Upper lobe of right lung (tissue), 1 donor: ENCODE measurements around the gene PXDN. TPM values are rescaled to one million over a fixed set of nuclear protein-coding genes. Genes with fewer than 3 reads are reported as not detected.
"Not testable (repeated sequence)": the region's sequence is repeated elsewhere in the genome, so short reads cannot be mapped to it uniquely, and the experiment has no call there.

Experiments used
- ATAC-seq: fragments of 200-7000 bp; cut with Tn5 transposase; one replicate; pipeline ENCODE4 v1.9.1; 2020; ENCODE audit warnings: mild to moderate bottlenecking, moderate library complexity
- DNase-seq: peaks from one replicate; pipeline ENCODE4 v3.0.0-alpha.2; 2020
- H3K27ac ChIP-seq: fragments of 200-600 bp; one replicate; pipeline ENCODE4 v1.8.0; 2022
- H3K27me3 ChIP-seq: fragments of 200-600 bp; one replicate; pipeline ENCODE4 v1.8.0; 2022; ENCODE audit warnings: mild to moderate bottlenecking
- H3K36me3 ChIP-seq: fragments of 200-600 bp; one replicate; pipeline ENCODE4 v1.8.0; 2022
- H3K4me1 ChIP-seq: fragments of 200-600 bp; one replicate; pipeline ENCODE4 v1.8.0; 2022
- H3K4me3 ChIP-seq: fragments of 200-600 bp; one replicate; pipeline ENCODE4 v1.8.0; 2022; ENCODE audit warnings: mild to moderate bottlenecking
- H3K9me3 ChIP-seq: fragments of 200-600 bp; one replicate; pipeline ENCODE4 v1.8.0; 2022
- CTCF ChIP-seq: fragments of 200-600 bp; IDR thresholded peaks from one replicate; pipeline ENCODE4 v1.8.0; 2022; ENCODE audit warnings: antibody characterized with exemption
- intact Hi-C: fragments of 100-400 bp; cut with DNase I; formaldehyde crosslinking; loops from one replicate; pipeline ENCODE4 v1.11.0; 2022
- total RNA-seq: library from RNA; stranded (reverse); fragmentation: NEBNext Ultra II Directional; extraction: Animal tissue kit (Norgen Biotek cat#: 25700); gene quantifications from one replicate; pipeline ENCODE4 v1.2.1, GENCODE V29; 2021
- donor health status: DM: no; HTN: yes; CAD: no; lungs with severe emphysema.

The PXDN gene
- total RNA-seq, 1 donor from 2014 or later: 58.4 TPM

- Histone ChIP-seq H3K27ac (no peak overlapping the region), H3K4me3 (no peak overlapping the region), H3K4me1 (no peaks in the 10 kb centered on the region), H3K9me3 (no peaks in the 10 kb centered on the region), H3K27me3 (no peaks in the 10 kb centered on the region), H3K36me3 (no peaks in the 10 kb centered on the region)
- DNase-seq (no peak), ATAC-seq (no peak)
- intact Hi-C loops: no loop called here
- no peak for TF ChIP-seq CTCF
Measured at GRCh38 chr2:1784986-1785617, 40.8 kb upstream of the PXDN start.

GRCh38 chr2:1784087-1784486, 39.8 kb upstream of the PXDN start:
- no peaks in the 10 kb centered on the region for H3K27me3 ChIP-seq
- no peaks in the 10 kb centered on the region for H3K4me1 ChIP-seq
- DNase-seq: no peak
- H3K9me3 ChIP-seq: no peaks in the 10 kb centered on the region
- H3K27ac ChIP-seq: no peak overlapping the region
- no peak overlapping the region for H3K4me3 ChIP-seq
- no peak for ATAC-seq
- no peaks in the 10 kb centered on the region for H3K36me3 ChIP-seq
- TF ChIP-seq CTCF: no peak
- intact Hi-C loops: no loop called here

GRCh38 chr2:1782514-1782913, 38.2 kb upstream of the PXDN start:
- ATAC-seq: no peak
- H3K36me3 ChIP-seq: no peaks in the 10 kb centered on the region
- no peaks in the 10 kb centered on the region for H3K4me1 ChIP-seq
- H3K27me3 ChIP-seq: no peaks in the 10 kb centered on the region
- no peak for TF ChIP-seq CTCF
- no peak overlapping the region for H3K4me3 ChIP-seq
- no peak for DNase-seq
- intact Hi-C loops: no loop called here
- H3K27ac ChIP-seq: no peak overlapping the region
- H3K9me3 ChIP-seq: no peaks in the 10 kb centered on the region

GRCh38 chr2:1781291-1782080, 37.2 kb upstream of the PXDN start:
- H3K27me3 ChIP-seq: no peaks in the 10 kb centered on the region
- intact Hi-C loops: no loop called here
- ATAC-seq: no peak

GRCh38 chr2:1780693-1781092, 36.4 kb upstream of the PXDN start:
- no peaks in the 10 kb centered on the region for H3K27me3 ChIP-seq
- no peaks in the 10 kb centered on the region for H3K9me3 ChIP-seq
- ATAC-seq (no peak), DNase-seq (no peak)
- no peaks in the 10 kb centered on the region for H3K4me1 ChIP-seq
- H3K4me3 ChIP-seq: no peak overlapping the region
- H3K27ac ChIP-seq: no peak overlapping the region
- intact Hi-C loops: no loop called here
- no peak for TF ChIP-seq CTCF
- H3K36me3 ChIP-seq: no peaks in the 10 kb centered on the region

More at GRCh38 chr2:1781291-1782080, 37.2 kb upstream of the PXDN start:
- TF ChIP-seq CTCF: no peak
- Histone ChIP-seq H3K4me1 (no peaks in the 10 kb centered on the region), H3K4me3 (no peak overlapping the region), H3K36me3 (no peaks in the 10 kb centered on the region), H3K27ac (no peak overlapping the region), H3K9me3 (no peaks in the 10 kb centered on the region)
- no peak for DNase-seq

GRCh38 chr2:1780054-1780453, 35.7 kb upstream of the PXDN start:
- H3K27me3 ChIP-seq, H3K27ac ChIP-seq, H3K4me1 ChIP-seq, intact Hi-C loops, H3K9me3 ChIP-seq, ATAC-seq, H3K36me3 ChIP-seq, H3K4me3 ChIP-seq, DNase-seq: not testable (repeated sequence)
